Small intestine (tissue), 7 donors: ENCODE results near the gene POLR2L. TPM values are rescaled to one million over a fixed set of nuclear protein-coding genes. Genes with fewer than 3 reads are reported as not detected.

Experiments
- DNase-seq, 2 donors: peaks; one replicate each; pipeline versions ENCODE4 v3.0.0 to v3.0.0-alpha.2; 2013
- FAIRE-seq: peaks from 2 replicates; lab custom pipeline; 2012; peaks lifted over from hg19 to GRCh38; lab: Jason Lieb, UNC
- H3K27ac ChIP-seq, 3 donors: one replicate each; pipeline ENCODE4 v1.5.1; 2013; ENCODE audit warnings: low read length in 2 of 3, mild to moderate bottlenecking in 2 of 3, control low read depth in 1 of 3, inconsistent platforms in 1 of 3, low read depth in 1 of 3, moderate library complexity in 1 of 3
- H3K27me3 ChIP-seq, 3 donors: one replicate each; pipeline ENCODE4 v1.6.1; 2013; ENCODE audit warnings: low read length in 3 of 3, inconsistent platforms in 1 of 3; ENCODE audit not compliant: control insufficient read depth in 3 of 3, insufficient read depth in 3 of 3
- H3K36me3 ChIP-seq, 3 donors: one replicate each; pipeline ENCODE4 v1.6.1; 2013; ENCODE audit warnings: low read length in 3 of 3, inconsistent platforms in 1 of 3, low read depth in 1 of 3, mild to moderate bottlenecking in 1 of 3, moderate library complexity in 1 of 3; ENCODE audit not compliant: control insufficient read depth in 3 of 3, insufficient read depth in 2 of 3
- H3K4me1 ChIP-seq, 3 donors: one replicate each; pipeline ENCODE4 v1.6.1; 2013; ENCODE audit warnings: low read length in 2 of 3, inconsistent platforms in 1 of 3, low read depth in 1 of 3, mild to moderate bottlenecking in 1 of 3, moderate library complexity in 1 of 3; ENCODE audit not compliant: control insufficient read depth in 3 of 3, insufficient read depth in 2 of 3
- H3K4me3 ChIP-seq, 3 donors: one replicate each; pipeline ENCODE4 v1.5.1; 2013; ENCODE audit warnings: low read length in 3 of 3, control low read depth in 1 of 3, inconsistent platforms in 1 of 3, low read depth in 1 of 3, mild to moderate bottlenecking in 1 of 3, moderate library complexity in 1 of 3
- H3K9me3 ChIP-seq, 2 donors: one replicate each; pipeline ENCODE4 v1.6.1; 2013; ENCODE audit warnings: low read depth in 1 of 2, low read length in 1 of 2; ENCODE audit not compliant: control insufficient read depth in 2 of 2, insufficient read depth in 1 of 2
- WGBS, 3 donors: extraction: QIAGEN DNeasy Blood & Tissue Kit; methylation state at CpG; one replicate each; pipeline ENCODE4 v1.1.7; 2013; 5-methylcytosine and 5-hydroxymethylcytosine counted together
- polyA plus RNA-seq, 4 donors: library from polyadenylated mRNA; stranded (reverse) in 3 of 4; unstranded in 1 of 4; fragments of 200-250 nt in 3 of 4; fragments of 120-200 nt in 1 of 4; gene quantifications; one replicate each; pipeline versions ENCODE4 v1.2.1 to v1.2.3, GENCODE V29; 2013
- donor health status: healthy with polysubstance abuse.
- donor health status: control.
- donor health status: control.
- donor health status: Bipolar disorder and iron deficiency.
- donor health status: healthy.

POLR2L gene
- polyA plus RNA-seq, 4 donors = 82.9 to 140 (median 132) TPM

GRCh38 chr11:862081-862661, 19.8 kb upstream of the POLR2L start:
- 13 to 42% (median 35%) methylated on average over 19 to 20 of the region's 20 CpGs for WGBS, 3 donors
- peak overlapping the region in 1 of 3 donors; percentile 18 for H3K4me3 ChIP-seq
- DNase-seq = peak; percentile 37 to 71

DNA sequence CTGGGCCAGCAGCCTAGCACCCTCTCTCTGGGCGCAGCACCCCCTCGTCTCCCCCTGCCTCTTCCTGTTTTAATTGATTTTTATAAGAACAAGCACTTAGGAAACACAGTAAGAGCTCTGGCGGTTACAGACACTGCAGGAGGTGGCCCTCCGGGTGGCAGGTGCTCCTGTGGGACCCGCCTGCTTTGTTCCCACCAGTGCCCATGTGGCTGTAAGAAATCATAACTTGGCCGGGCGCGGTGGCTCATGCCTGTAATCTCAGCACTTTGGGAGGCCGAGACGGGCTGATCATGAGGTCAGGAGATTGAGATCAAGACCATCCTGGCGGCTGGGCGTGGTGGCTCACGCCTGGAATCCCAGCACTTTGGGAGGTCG, 18.8 kb upstream of the POLR2L start:
- 30 to 76% (median 51%) methylated on average over 14 of the region's 14 CpGs for WGBS, 3 donors
- H3K4me1 ChIP-seq = peaks cover 0 to 39% (median 0%) of the 10 kb centered on the region in 3 donors
- peaks cover 0 to 30% (median 0%) of the 10 kb centered on the region in 3 donors for H3K36me3 ChIP-seq
- no peaks in the 10 kb centered on the region for H3K9me3 ChIP-seq
- H3K4me3 ChIP-seq = no peak overlapping the region
- peaks cover 0 to 14% (median 0%) of the 10 kb centered on the region in 3 donors for H3K27me3 ChIP-seq
- no peak overlapping the region for H3K27ac ChIP-seq
- no peak for DNase-seq
- no peak for FAIRE-seq

More at GRCh38 chr11:862081-862661, 19.8 kb upstream of the POLR2L start:
- no peaks in the 10 kb centered on the region for H3K9me3 ChIP-seq
- no peak for FAIRE-seq
- peaks cover 0 to 39% (median 0%) of the 10 kb centered on the region in 3 donors for H3K4me1 ChIP-seq
- H3K36me3 ChIP-seq = peaks cover 0 to 40% (median 0%) of the 10 kb centered on the region in 3 donors
- peaks cover 0 to 14% (median 0%) of the 10 kb centered on the region in 3 donors for H3K27me3 ChIP-seq
- peak overlapping the region in 1 of 3 donors; percentile 41 for H3K27ac ChIP-seq

- no peak overlapping the region for H3K4me3 ChIP-seq
- peak overlapping the region in 1 of 3 donors; percentile 33 for H3K27ac ChIP-seq
- WGBS, 3 donors = 52 to 77% (median 70%) methylated on average over 21 of the region's 21 CpGs
- no peak for DNase-seq
- no peak for FAIRE-seq
- H3K27me3 ChIP-seq = peaks cover 0 to 14% (median 0%) of the 10 kb centered on the region in 3 donors
- H3K36me3 ChIP-seq = peaks cover 0 to 26% (median 0%) of the 10 kb centered on the region in 3 donors
- peaks cover 0 to 39% (median 0%) of the 10 kb centered on the region in 3 donors for H3K4me1 ChIP-seq
- no peaks in the 10 kb centered on the region for H3K9me3 ChIP-seq
Observed at GRCh38 chr11:860234-861104, 18.1 kb upstream of the POLR2L start.

DNA sequence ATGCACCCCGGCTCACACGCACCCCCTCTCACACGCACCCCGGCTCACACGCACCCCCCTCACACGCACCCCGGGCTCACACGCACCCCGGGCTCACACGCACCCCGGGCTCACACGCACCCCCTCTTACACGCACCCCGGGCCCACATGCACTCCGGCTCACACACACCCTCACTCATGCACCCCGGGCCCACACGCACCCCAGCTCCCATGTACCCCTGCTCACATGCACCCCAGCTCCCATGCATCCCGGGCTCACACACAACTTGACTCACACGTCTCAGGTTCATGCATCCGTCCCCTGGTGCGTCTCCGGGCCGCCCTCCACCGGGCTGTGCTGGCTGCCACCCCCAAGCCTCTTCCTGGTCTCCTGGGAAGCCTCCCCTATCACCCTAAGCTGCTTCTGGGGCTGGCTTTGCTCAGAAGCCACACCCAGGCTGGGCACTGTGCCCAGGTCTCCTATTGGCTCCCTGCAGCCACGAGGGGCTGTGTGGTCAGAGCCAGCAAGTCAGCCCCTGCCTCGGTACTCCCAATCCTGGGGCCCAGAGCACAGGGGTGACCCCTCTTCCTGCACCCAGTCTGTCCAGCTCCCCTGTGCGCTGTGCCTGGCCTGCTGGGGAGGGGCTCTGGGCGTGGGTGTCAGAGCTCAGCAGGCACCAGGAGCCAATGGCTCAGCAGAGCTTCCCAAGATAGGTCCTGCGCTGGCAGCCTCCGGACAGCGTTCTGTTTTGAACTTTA, 17.2 kb upstream of the POLR2L start:
- Histone ChIP-seq H3K27ac (peak overlapping the region in 1 of 3 donors; percentile 33), H3K36me3 (peaks cover 0 to 19% (median 0%) of the 10 kb centered on the region in 3 donors), H3K4me1 (peaks cover 0 to 39% (median 0%) of the 10 kb centered on the region in 3 donors), H3K4me3 (peak overlapping the region in 1 of 3 donors; percentile 18), H3K27me3 (peaks cover 0 to 14% (median 0%) of the 10 kb centered on the region in 3 donors), H3K9me3 (no peaks in the 10 kb centered on the region)
- FAIRE-seq = no peak
- DNase-seq = peak; percentile 68 to 83
- 36 to 61% (median 41%) methylated on average over 20 to 31 of the region's 31 CpGs for WGBS, 3 donors

GRCh38 chr11:858762-859339, 16.5 kb upstream of the POLR2L start:
- Histone ChIP-seq H3K9me3 (no peaks in the 10 kb centered on the region), H3K27me3 (peaks cover 0 to 14% (median 0%) of the 10 kb centered on the region in 3 donors), H3K4me3 (no peak overlapping the region), H3K4me1 (peaks cover 0 to 36% (median 0%) of the 10 kb centered on the region in 3 donors), H3K27ac (no peak overlapping the region), H3K36me3 (peaks cover 0 to 12% (median 0%) of the 10 kb centered on the region in 3 donors)
- FAIRE-seq = no peak
- DNase-seq = no peak
- WGBS, 3 donors = 79 to 90% (median 83%) methylated on average over 35 to 37 of the region's 37 CpGs

GRCh38 chr11:858053-858761, 15.9 kb upstream of the POLR2L start:
- no peak for FAIRE-seq
- WGBS, 3 donors = 77 to 85% (median 77%) methylated on average over 25 to 27 of the region's 27 CpGs
- peaks cover 0 to 14% (median 0%) of the 10 kb centered on the region in 3 donors for H3K27me3 ChIP-seq
- no peak overlapping the region for H3K27ac ChIP-seq
- no peak overlapping the region for H3K4me3 ChIP-seq
- peaks cover 0 to 8% (median 0%) of the 10 kb centered on the region in 3 donors for H3K36me3 ChIP-seq
- H3K9me3 ChIP-seq = no peaks in the 10 kb centered on the region
- no peak for DNase-seq
- peaks cover 0 to 30% (median 0%) of the 10 kb centered on the region in 3 donors for H3K4me1 ChIP-seq

DNA sequence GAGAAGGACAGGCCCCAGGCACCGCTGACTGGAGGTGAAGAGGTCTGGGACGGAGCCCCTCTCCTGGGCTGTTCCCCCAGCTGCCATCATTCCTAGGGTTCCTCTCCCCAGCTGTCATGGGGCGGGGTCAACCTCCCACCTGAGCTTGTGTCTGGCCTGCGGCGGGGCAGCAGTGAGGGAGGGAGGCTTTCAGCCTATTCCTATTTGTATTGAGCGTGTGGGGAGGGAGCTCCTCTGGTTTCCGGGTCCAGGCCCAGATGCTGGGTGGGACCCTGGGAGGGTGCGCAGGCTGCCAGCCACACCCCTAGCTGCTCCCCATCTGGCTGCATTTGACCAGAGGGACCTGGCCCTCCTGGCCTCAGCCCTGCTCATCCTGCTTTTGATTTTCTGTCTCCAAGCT, 14.1 kb upstream of the POLR2L start:
- Histone ChIP-seq H3K9me3 (no peaks in the 10 kb centered on the region), H3K27me3 (peaks cover 0 to 18% (median 0%) of the 10 kb centered on the region in 3 donors), H3K4me3 (no peak overlapping the region), H3K4me1 (peaks cover 0 to 13% (median 0%) of the 10 kb centered on the region in 3 donors), H3K27ac (no peak overlapping the region), H3K36me3 (peaks cover 0 to 5% (median 0%) of the 10 kb centered on the region in 3 donors)
- WGBS, 3 donors = 63 to 72% (median 65%) methylated on average over 7 to 8 of the region's 8 CpGs
- FAIRE-seq (no peak), DNase-seq (no peak)
